ENCODE results near the gene REPIN1.

Gene REPIN1

GRCh38 chr7:150370612-150371071 is 2.0 kb downstream of the REPIN1 start:
- H3K9me2 ChIP-seq (replicated peaks; ENCODE audit: low read depth, low read length): no peaks in the 10 kb centered on the region

GRCh38 chr7:150371131-150371995 is 2.7 kb downstream of the REPIN1 start:
- Histone ChIP-seq H3K4me1 (ENCODE audit: insufficient read depth, low read length, poor library complexity, severe bottlenecking) (peaks cover 39% of the 10 kb centered on the region), H2AFZ (ENCODE audit: low read length) (no peak overlapping the region), H3F3A (ENCODE audit: low read depth) (0 out of 2 replicates have a peak, but pooled peaks cover 5% of the 10 kb centered on the region), H3K9me3 (ENCODE audit: insufficient read depth, low read depth, low read length) (no peaks in the 10 kb centered on the region), H3K4me2 (ENCODE audit: low read depth, low read length, poor library complexity, severe bottlenecking) (peak overlapping the region; percentile 89), H3K27me3 (ENCODE audit: insufficient read depth, low read length, poor library complexity, severe bottlenecking) (peaks cover 6% of the 10 kb centered on the region), H3K9me2 (replicated peaks; ENCODE audit: low read depth, low read length) (no peaks in the 10 kb centered on the region), H3K4me3 (ENCODE audit: low read length, poor library complexity, severe bottlenecking) (peak overlapping the region; percentile 99), H3K79me2 (ENCODE audit: insufficient read depth, low read length) (peaks cover 72% of the 10 kb centered on the region), H4K20me1 (ENCODE audit: insufficient read depth, low read length, poor library complexity, severe bottlenecking) (peaks cover 51% of the 10 kb centered on the region), H3K36me3 (ENCODE audit: insufficient read depth, low read length) (peaks cover 19% of the 10 kb centered on the region; the same call in 1 of the 2 replicates), H3K9ac (ENCODE audit: low read depth, low read length, poor library complexity, severe bottlenecking) (peak overlapping the region; percentile 100)
- TF ChIP-seq EZH2phosphoT487 (IDR thresholded peaks at IDR 0.05; ENCODE audit: borderline replicate concordance): no peak

More at GRCh38 chr7:150370612-150371071, 2.0 kb downstream of the REPIN1 start:
- Histone ChIP-seq H3K36me3 (ENCODE audit: insufficient read depth, low read length) (peaks cover 19% of the 10 kb centered on the region; the same call in 1 of the 2 replicates), H3F3A (ENCODE audit: low read depth) (0 out of 2 replicates have a peak, but pooled peaks cover 8% of the 10 kb centered on the region), H3K27me3 (ENCODE audit: insufficient read depth, low read length, poor library complexity, severe bottlenecking) (peaks cover 6% of the 10 kb centered on the region), H3K4me1 (ENCODE audit: insufficient read depth, low read length, poor library complexity, severe bottlenecking) (peaks cover 40% of the 10 kb centered on the region), H3K9me3 (ENCODE audit: insufficient read depth, low read depth, low read length) (no peaks in the 10 kb centered on the region), H4K20me1 (ENCODE audit: insufficient read depth, low read length, poor library complexity, severe bottlenecking) (peaks cover 51% of the 10 kb centered on the region), H3K4me2 (ENCODE audit: low read depth, low read length, poor library complexity, severe bottlenecking) (peak overlapping the region; percentile 89), H3K4me3 (ENCODE audit: low read length, poor library complexity, severe bottlenecking) (peak overlapping the region; percentile 99), H3K9ac (ENCODE audit: low read depth, low read length, poor library complexity, severe bottlenecking) (peak overlapping the region; percentile 100), H2AFZ (ENCODE audit: low read length) (no peak overlapping the region), H3K79me2 (ENCODE audit: insufficient read depth, low read length) (peaks cover 72% of the 10 kb centered on the region)
- no peak for TF ChIP-seq EZH2phosphoT487 (IDR thresholded peaks at IDR 0.05; ENCODE audit: borderline replicate concordance)
- no peak for TF ChIP-seq CTCF (conservative IDR thresholded peaks at IDR 0.05; ENCODE audit: low read length)

- Histone ChIP-seq H3K9me2 (replicated peaks; ENCODE audit: low read depth, low read length) (no peaks in the 10 kb centered on the region), H3K4me2 (ENCODE audit: low read depth, low read length, poor library complexity, severe bottlenecking) (no peak overlapping the region), H3K79me2 (ENCODE audit: insufficient read depth, low read length) (peaks cover 71% of the 10 kb centered on the region)
Measured at GRCh38 chr7:150371996-150372270, 3.3 kb downstream of the REPIN1 start.

More at GRCh38 chr7:150371996-150372270, 3.3 kb downstream of the REPIN1 start:
- Histone ChIP-seq H4K20me1 (ENCODE audit: insufficient read depth, low read length, poor library complexity, severe bottlenecking) (peaks cover 51% of the 10 kb centered on the region), H3F3A (ENCODE audit: low read depth) (0 out of 2 replicates have a peak, but pooled peaks cover 5% of the 10 kb centered on the region), H3K9me3 (ENCODE audit: insufficient read depth, low read depth, low read length) (no peaks in the 10 kb centered on the region), H3K27me3 (ENCODE audit: insufficient read depth, low read length, poor library complexity, severe bottlenecking) (peaks cover 6% of the 10 kb centered on the region), H3K36me3 (ENCODE audit: insufficient read depth, low read length) (peaks cover 19% of the 10 kb centered on the region; the same call in 1 of the 2 replicates), H3K9ac (ENCODE audit: low read depth, low read length, poor library complexity, severe bottlenecking) (no peak overlapping the region), H3K4me1 (ENCODE audit: insufficient read depth, low read length, poor library complexity, severe bottlenecking) (peaks cover 38% of the 10 kb centered on the region), H2AFZ (ENCODE audit: low read length) (no peak overlapping the region), H3K4me3 (ENCODE audit: low read length, poor library complexity, severe bottlenecking) (no peak overlapping the region)
- no peak for TF ChIP-seq CTCF (conservative IDR thresholded peaks at IDR 0.05; ENCODE audit: low read length)
- TF ChIP-seq EZH2phosphoT487 (IDR thresholded peaks at IDR 0.05; ENCODE audit: borderline replicate concordance): no peak

All from Loucy (cell line).